Gastroesophageal sphincter (tissue), 3 donors: ENCODE results near the gene CACNG7.

Source experiments
- CTCF ChIP-seq, 4 experiments: fragments of 200-600 bp in 2 of 4; fragments of 450-650 bp in 2 of 4; sonication (generic) in 1 of 4; IDR thresholded peaks; one replicate each; pipeline ENCODE4 v1.5.1; 2017 to 2019; ENCODE audit warnings: antibody characterized with exemption in 4 of 4, mild to moderate bottlenecking in 2 of 4, moderate library complexity in 2 of 4
- EP300 ChIP-seq: sonication (generic); formaldehyde crosslinking; IDR thresholded peaks from one replicate; pipeline ENCODE4 v1.6.1; 2017; ENCODE audit warnings: antibody characterized with exemption, mild to moderate bottlenecking
- POLR2A ChIP-seq, 2 donors: fragments of 450-650 bp; IDR thresholded peaks; one replicate each; pipeline ENCODE4 v1.6.1; 2017; ENCODE audit warnings: antibody characterized with exemption in 2 of 2, mild to moderate bottlenecking in 2 of 2, moderate library complexity in 1 of 2
- POLR2AphosphoS5 ChIP-seq: sonication (generic); formaldehyde crosslinking; IDR thresholded peaks from one replicate; pipeline ENCODE4 v1.6.1; 2017; ENCODE audit warnings: antibody characterized with exemption

DNA sequence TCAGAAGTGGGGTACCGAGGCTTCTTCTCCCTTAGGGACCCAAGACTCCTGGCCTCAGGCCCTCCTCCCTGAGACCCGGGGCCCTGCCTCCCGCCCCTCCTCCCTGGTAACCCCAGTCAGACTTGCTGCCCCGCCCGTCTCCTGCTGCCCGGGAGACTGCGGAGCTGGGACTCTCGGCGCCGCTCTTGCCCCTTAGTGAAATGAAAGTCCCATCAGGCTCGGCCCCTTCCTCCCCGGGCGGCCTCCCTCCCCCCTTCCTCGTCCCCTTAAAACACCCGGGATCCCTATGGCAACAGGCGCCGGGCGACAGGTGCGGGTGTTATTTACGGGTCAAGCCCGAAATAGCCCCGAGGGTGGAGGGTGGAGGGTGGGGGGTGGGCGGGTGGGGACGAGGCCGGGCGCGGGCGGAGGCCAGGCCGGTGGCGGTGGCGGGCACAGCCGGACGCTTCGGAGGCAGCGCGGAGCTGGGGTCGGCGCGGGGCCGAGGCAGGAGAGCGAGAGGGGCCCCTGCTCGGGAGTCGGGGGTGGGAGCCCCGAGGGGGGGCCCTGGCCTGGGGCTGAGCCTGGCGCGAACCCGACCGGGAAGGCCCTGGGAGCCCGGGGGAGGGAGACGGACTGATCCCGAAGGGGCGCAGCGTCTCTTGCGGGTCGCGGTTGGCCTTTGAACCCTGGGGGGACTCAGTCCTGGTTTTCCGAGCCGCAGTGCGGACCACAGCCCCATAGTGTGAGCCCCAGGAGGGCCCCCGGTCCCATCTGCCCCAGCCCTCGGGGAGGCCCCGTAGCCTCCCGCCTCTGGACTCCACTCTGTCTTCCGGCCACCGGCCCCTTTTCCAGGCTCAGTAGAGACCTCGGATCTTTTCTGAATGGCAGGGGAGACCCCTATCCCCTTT is 82.4 kb downstream of the CACNG7 start, which contains the start of gene CACNG6:
- TF ChIP-seq POLR2AphosphoS5 (no peak), CTCF (IDR thresholded peaks at IDR 0.05) (no peak), POLR2A (IDR thresholded peaks at IDR 0.05) (no peak), EP300 (no peak)
